GM21825 (cell line): ENCODE measurements around the gene MTFR1L.
"Not testable (repeated sequence)": the region's sequence is repeated elsewhere in the genome, so short reads cannot be mapped to it uniquely, and the experiment has no call there.

Source experiments
- ATAC-seq: cut with Tn5 transposase; IDR thresholded peaks from one replicate; pipeline ENCODE4 v1.9.1; 2021; ENCODE audit warnings: mild to moderate bottlenecking, moderate library complexity; ENCODE audit not compliant: unreplicated experiment

The MTFR1L gene

DNA sequence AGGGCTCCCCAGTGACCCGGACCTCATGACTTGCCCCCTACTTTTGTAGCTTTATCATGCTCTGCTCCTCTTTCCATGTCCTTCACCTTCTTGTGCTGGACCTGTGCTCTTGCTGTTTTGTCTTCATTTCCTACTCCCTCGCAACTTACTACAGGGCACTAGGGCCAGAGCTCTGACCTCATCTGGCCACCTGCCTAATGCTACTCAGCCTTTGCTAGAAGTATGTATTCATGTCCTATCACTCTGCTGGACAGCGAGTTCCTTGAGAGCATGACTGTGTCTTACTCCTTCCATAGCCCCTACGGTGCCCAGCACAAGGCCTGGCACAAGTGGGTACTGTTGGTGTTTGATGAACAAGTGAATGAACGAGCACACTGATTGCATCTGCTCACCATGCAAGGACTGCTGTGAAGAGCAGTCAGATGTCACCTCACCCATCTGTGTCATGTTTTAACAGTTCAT is 1.9 kb downstream of the MTFR1L start:
- no peak for ATAC-seq

GRCh38 chr1:25825605-25826004 is 5.9 kb downstream of the MTFR1L start:
- ATAC-seq, result no peak

GRCh38 chr1:25826571-25826970 is 6.8 kb downstream of the MTFR1L start:
- ATAC-seq, result no peak

DNA sequence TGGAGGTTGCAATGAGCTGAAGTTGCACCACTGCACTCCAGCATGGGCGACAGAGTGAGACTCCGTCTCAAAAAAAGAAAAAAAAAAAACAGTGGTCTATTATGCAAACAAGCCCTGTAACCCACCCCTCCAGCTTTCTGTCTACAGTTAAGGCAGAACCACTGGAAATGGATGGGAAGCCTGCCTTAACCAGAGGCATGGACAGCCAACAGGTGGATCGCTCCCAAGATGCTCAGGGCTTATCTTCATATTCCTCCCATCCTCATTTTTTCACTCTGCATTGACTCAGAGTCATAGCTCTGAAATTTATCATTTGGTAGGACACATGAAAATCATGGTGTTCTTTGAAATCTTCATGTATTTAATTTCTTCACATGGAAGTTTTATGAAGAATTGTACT is 8.7 kb downstream of the MTFR1L start:
- ATAC-seq, result no peak

- ATAC-seq, result no peak
Observed at GRCh38 chr1:25829046-25829445, 9.3 kb downstream of the MTFR1L start.

DNA sequence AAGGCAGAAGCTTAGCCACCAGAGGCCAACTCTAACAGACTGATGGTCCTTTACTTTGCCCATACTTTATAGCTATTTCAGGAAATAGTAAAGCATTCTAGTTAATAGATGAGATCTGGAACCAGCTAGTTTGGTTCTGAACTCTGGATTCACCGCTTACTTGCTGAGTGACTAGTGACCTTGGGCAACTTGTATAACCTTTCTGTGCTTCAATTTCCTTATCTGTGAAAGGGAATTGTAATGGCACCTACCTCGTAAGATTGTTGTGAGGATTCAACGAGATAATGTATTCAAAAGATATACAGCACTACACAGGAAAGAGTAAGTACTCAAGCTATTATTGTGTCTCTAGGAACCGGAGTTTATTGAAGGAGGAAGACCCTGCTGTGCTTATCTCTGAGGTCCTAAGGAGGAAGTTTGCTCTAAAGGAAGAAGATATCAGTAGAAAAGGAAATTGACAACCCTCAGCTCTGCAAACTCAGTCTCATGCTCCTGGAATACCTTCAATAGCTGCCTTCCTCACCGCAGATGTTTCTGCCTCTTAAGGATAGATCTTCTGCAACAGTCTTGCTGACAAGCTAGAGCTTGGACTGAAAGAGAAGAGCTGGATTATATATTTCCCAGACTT is 11.9 kb downstream of the MTFR1L start:
- ATAC-seq, result no peak

DNA sequence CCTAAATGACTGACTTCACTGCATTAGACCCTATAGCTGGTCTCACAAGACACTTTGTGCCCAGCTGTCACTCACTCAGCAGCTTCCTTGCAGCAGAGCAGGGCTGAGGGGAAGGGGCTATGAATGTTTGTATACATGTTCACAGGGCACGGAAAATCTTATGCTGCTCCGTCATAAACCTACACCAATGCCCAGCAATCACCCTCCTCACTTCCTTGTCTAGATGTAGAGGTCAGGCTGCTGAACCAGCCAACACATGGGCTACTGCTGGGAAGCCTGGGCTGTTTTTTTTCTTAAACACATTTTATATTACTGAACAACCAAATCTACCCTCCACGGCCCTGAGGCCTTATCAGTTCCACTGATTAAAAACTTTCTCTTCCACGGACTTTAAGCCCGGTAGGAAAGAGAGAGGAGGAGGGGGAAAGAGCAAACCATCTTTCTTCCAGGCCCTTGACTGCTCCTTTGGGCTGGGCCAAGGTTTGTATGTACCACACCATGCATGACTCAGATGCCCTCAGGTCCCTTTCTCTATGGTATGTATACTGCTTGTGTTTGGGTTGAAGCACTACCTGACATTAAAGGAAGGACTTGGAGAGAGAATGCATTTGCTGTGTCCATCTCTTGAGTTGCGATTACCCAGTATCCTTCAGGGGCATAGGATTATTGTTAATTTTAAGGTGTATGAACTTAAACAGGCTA is 12.7 kb downstream of the MTFR1L start:
- no peak for ATAC-seq

DNA sequence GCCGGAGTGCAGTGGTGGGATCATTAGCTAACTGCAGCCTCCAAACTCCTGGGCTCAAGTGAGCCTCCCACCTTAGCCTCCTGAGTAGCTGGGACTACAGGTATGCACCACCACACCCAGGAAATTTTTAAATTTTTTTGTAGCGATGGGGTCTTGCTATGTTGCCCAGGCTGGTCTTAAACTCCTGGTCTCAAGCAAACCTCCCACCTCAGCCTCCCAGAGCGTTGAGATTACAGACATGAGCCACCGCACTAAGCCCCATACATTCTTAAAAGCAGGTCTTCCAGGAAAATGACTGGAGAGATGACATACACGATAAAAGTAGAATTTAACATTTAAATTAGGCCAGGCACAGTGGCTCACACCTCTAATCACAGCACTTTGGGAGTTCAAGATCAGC is 13.4 kb downstream of the MTFR1L start:
- no peak for ATAC-seq

- ATAC-seq, result no peak
Observed at GRCh38 chr1:25834894-25835293, 15.1 kb downstream of the MTFR1L start.

DNA sequence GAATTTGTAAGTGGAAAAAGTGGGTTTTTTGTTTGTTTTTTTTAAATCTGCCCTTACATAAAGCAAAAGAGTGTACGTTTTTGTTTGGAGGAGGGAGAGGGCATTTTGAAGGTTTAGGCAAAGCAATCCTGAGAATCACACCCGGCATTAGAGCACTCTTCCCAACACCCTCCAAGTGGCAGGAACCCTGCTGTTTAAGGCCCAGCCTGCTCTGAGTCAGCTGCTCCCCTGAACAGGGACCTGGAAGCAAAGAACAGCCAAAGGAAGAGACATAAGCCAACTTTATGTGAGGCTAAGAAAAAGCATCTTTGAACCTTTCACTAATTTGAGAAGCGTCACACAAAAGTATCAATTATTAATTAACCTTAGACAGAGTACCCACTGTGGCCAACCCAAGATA is 16.9 kb downstream of the MTFR1L start:
- ATAC-seq, result no peak

DNA sequence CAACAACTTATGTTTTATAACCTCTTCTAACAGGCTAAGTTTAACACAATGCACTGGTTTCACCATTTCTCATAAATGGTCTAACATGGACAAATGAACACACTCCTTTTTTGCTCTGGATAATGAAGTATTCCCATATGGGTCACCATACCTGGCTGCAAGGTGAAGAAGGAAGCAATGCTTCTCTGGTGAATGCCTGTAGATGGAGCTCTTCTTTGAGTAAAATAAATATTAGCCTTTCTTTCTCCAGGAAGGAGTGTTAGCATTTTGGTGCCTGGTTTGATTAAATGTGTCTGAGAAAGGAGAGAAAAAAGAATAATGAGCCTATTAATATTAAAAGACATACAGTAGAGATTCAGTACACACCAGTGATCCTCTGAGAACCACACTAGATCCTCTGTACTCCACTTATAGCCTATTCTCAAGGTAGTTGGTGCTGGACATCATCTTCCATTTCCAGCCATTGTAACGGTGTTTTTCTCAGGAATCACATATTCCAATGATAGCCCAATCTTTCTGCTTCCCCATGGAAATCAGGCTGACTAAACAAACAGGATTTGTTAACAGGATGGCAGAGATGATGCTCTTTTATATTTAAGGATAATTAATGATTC is 17.6 kb downstream of the MTFR1L start:
- no peak for ATAC-seq

- ATAC-seq, result not testable (repeated sequence)
Observed at GRCh38 chr1:25839808-25840207, 20.1 kb downstream of the MTFR1L start.

DNA sequence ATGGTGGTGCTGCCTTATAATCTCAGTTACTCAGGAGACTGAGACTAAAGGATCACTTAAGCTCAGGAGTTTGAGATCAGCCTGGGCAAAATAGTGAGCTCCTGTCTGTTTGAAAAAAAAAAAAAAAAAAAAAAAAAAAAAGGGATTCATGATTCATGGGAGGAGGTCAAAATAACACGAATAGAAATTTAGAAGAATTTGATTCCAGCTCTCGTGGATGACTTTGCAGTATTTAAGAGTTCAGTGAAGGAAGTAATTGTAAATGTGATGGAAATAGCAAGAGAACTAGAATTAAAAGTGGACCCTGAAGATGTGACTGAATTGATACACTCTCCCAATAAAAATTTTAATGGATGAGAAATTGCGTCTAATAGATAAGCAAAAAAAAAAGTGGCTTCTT is 23.7 kb downstream of the MTFR1L start:
- ATAC-seq, result no peak

DNA sequence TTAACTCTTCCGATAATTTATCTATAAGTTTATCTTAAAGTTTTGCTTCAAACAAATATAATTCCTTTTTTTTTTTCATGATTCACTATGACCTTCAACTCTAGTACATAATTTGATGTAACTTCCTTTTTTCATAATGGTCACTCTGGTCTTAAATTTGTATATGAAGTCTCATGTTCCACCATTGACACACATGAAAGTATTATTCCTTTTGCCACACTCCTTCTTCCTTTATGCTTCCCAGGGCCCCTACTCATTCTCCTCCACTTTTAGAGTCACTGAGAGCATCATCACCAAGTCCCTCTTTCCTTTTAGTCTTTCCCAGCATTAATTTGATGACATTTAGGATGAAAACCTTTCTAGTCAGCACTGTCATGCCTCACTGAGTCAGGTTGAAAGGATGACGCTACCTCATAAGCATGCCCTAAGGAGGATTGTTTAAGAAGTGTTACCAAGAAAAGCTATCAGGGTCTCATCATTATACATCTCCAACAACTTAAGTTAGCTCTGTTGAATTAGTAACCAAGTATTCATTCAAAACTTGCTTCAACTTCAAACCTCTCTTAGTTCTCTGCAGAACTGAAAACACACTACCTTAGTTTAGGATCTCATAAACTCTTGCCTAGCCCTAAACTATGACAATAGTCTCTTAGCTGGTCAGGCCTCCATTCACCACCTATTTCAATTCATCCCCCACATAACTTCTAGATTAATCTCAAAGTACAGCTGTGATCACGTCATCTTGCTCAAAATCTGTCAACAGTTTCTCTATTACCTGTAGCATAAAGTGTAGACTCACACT is 25.0 kb downstream of the MTFR1L start:
- no peak for ATAC-seq

DNA sequence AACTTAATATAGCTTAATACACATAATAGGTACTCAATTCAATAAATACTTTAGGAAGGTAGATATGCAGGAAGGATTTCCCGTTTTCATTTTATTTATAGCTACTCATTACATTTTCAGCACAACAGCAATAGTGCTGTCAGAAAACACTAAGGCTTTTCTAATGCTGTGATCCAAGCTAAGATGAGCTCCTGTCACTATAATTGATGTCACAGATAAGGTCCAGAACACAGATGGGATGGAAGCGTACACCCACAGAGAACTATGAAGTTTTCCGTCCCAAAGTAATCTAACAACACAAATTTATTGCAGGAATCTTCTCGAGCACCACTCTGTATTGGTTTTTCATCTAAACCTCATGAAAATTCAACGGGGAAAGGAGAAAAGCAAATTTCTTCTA is 25.9 kb downstream of the MTFR1L start:
- no peak for ATAC-seq

DNA sequence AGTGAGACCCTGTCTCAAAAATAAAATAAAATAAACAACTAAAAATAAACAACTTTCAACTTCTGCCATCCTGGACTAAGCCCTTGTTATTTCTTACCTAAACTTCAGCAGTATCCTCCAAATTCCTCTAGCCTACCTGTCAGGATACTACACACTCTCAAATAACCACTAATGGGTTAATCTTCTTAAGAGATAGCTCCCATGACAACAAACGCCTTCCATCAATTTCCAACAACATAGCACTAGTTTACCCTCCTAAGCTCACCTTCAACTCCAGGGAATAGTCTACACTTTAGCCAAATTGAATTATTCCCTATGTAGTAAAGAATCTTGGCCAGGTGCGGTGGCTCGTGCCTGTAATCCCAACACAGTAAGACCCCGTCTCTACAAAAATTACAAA is 28.2 kb downstream of the MTFR1L start:
- no peak for ATAC-seq

DNA sequence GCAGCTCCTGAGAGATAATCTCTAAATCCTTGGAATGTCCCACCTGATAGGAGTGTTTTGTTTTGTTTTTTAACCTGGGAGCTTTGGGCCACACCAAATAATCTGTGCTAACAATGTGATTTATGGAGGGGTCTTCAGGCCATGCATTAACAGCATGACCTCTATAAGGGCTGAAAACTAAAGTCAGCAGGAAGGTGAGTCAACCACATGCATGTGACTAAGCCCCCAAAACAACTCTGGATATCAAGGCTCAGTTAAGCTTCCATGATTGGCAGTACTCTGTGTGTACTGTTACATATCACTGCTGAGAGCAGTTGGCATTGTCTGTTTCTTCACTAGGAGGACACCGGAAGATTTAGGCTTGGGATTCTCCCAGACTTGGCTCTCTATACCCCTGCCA is 28.8 kb downstream of the MTFR1L start:
- ATAC-seq, result no peak

- no peak for ATAC-seq
Observed at GRCh38 chr1:25854554-25854953, 34.8 kb downstream of the MTFR1L start.

GRCh38 chr1:25856856-25857255 is 37.1 kb downstream of the MTFR1L start:
- no peak for ATAC-seq

DNA sequence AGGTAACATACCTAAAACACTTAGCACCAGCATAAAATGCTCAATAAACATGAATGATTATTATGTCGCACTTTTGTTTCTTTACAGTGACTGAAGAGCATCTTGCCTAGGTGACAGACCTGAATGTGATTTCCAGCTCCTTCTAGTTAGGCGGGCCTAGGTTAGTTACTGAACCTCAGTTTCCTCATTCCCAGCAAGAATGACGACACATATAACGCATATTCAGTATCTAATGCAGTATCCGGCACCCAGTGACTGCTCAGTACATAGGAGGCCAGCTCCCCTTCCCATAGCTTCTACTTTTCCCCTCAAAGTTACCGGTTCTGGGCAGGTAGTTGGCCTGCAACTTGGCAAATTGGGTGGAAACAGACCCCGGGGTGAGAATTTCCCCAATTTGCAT is 38.7 kb downstream of the MTFR1L start:
- no peak for ATAC-seq
